ENCODE results near the gene OR51E1. TPM values are rescaled to one million over a fixed set of nuclear protein-coding genes. Genes with fewer than 3 reads are reported as not detected.

OR51E1 gene
- total RNA-seq, 1 donor from 2014 or later: 1.2 TPM

GRCh38 chr11:4704790-4705334 is 61.1 kb downstream of the OR51E1 start:
- no peaks in the 10 kb centered on the region for H3K36me3 Mint-ChIP-seq (ENCODE audit: low read depth)
- H3K4me3 Mint-ChIP-seq (ENCODE audit: unreplicated experiment): no peak overlapping the region
- H3K9me3 Mint-ChIP-seq (ENCODE audit: low read depth): no peaks in the 10 kb centered on the region
- no peaks in the 10 kb centered on the region for H3K4me1 Mint-ChIP-seq (ENCODE audit: low read depth)
- DNase-seq (ENCODE audit: low spot score): no peak
- H3K27me3 Mint-ChIP-seq (ENCODE audit: low read depth): peaks cover 31% of the 10 kb centered on the region
- no peak overlapping the region for H3K27ac Mint-ChIP-seq (ENCODE audit: unreplicated experiment)
- TF ChIP-seq CTCF (IDR thresholded peaks at IDR 0.05): no peak

Other genes starting within 250 kb of the OR51E1 start
- not detected in 3 replicates for gene OR52K2, start 194.7 kb upstream of the OR51E1 start, total RNA-seq
- gene OR52K1, start 161.3 kb upstream of the OR51E1 start, total RNA-seq: not detected in 3 replicates
- gene OR52M1, start 98.8 kb upstream of the OR51E1 start, total RNA-seq: not detected in 3 replicates
- gene OR52I2, start 62.2 kb upstream of the OR51E1 start, total RNA-seq: not detected in 3 replicates
- not detected in 3 replicates for gene OR52I1, start 49.9 kb upstream of the OR51E1 start, total RNA-seq
- gene TRIM68, start 35.8 kb upstream of the OR51E1 start, total RNA-seq: 9.7 to 13.5 TPM (median 10.3 TPM) in 3 replicates
- gene OR51D1, start 6.5 kb upstream of the OR51E1 start, total RNA-seq: not detected in 3 replicates
- gene OR51E2, start 53.9 kb downstream of the OR51E1 start, total RNA-seq: 0.97 to 3.2 TPM (median 3.1 TPM) in 3 replicates
- not detected in 3 replicates for gene MMP26, start 60.8 kb downstream of the OR51E1 start, total RNA-seq
- not detected in 3 replicates for gene OR51F1, start 126.0 kb downstream of the OR51E1 start, total RNA-seq
- gene OR52R1, start 160.4 kb downstream of the OR51E1 start, total RNA-seq: not detected in 3 replicates
- gene OR51F2, start 177.3 kb downstream of the OR51E1 start, total RNA-seq: not detected in 3 replicates
- not detected in 3 replicates for gene OR51S1, start 205.2 kb downstream of the OR51E1 start, total RNA-seq
- gene OR51T1, start 237.9 kb downstream of the OR51E1 start, total RNA-seq: not detected in 3 replicates

All from chondrocyte (in vitro differentiated cells).